ENCODE data around the gene FAM222A. TPM values are rescaled to one million over a fixed set of nuclear protein-coding genes. Genes with fewer than 3 reads are reported as not detected.

Gene FAM222A
- total RNA-seq, 1 experiment from 2014 or later: 12.8 TPM

- no TSS peak for BruUV-seq (replicated peaks)
- in situ Hi-C loops (cut with HindIII; ENCODE audit: low pct_unique_long_range_greater_than_20kb, low sequenced_read_pairs): no loop called here
- intact Hi-C loops (cut with micrococcal nuclease; ENCODE audit: unreplicated experiment): no loop called here
- Histone ChIP-seq H3K27ac (ENCODE audit: low read length) (no peak overlapping the region), H3K9me3 (ENCODE audit: control insufficient read depth, insufficient read depth, low read depth, low read length) (no peaks in the 10 kb centered on the region), H3K36me3 (ENCODE audit: control insufficient read depth, insufficient read depth, low read length) (no peaks in the 10 kb centered on the region), H3K4me1 (ENCODE audit: control insufficient read depth, insufficient read depth, low read length) (peaks cover 13% of the 10 kb centered on the region), H3K4me3 (ENCODE audit: low read depth in 2 of 2, low read length in 2 of 2) (no peak overlapping the region), H3K27me3 (ENCODE audit: control insufficient read depth, insufficient read depth, low read length) (no peaks in the 10 kb centered on the region)
- CTCF ChIA-PET: interaction anchor here (0.7 kb wide), 1 partner anchor 23 kb away, joined by 7 read pairs; no protein-coding TSS in a partner anchor
- DNase-seq (ENCODE audit: low read depth, low spot score) (no peak), ATAC-seq (no peak)
- TF ChIP-seq REST (IDR thresholded peaks at IDR 0.05; ENCODE audit: insufficient read depth in 1 of 2, low read depth in 2 of 2, low read length in 1 of 2) (no peak), POLR2AphosphoS5 (IDR thresholded peaks at IDR 0.05; ENCODE audit: low read depth, low read length) (no peak), TCF7L2 (IDR thresholded peaks at IDR 0.05; ENCODE audit: low read depth, low read length) (no peak), CTCF (IDR thresholded peaks at IDR 0.05) (no peak), SIN3A (IDR thresholded peaks at IDR 0.05; ENCODE audit: borderline replicate concordance, insufficient read depth, low read depth, low read length) (no peak)
- POLR2A ChIA-PET: interaction anchor here (0.7 kb wide), 2 partner anchors 82 to 172 kb away, joined by 7 to 10 read pairs; no protein-coding TSS in a partner anchor
Measured at GRCh38 chr12:109704371-109705098, 9.1 kb upstream of the FAM222A start.

GRCh38 chr12:109705291-109705690, 8.3 kb upstream of the FAM222A start:
- no TSS peak for BruUV-seq (replicated peaks)
- CTCF ChIA-PET: interaction anchor here (0.7 kb wide), 1 partner anchor 24 kb away, joined by 7 read pairs; no protein-coding TSS in a partner anchor
- POLR2A ChIA-PET: interaction anchor here (0.7 kb wide), 2 partner anchors 82 to 171 kb away, joined by 7 to 10 read pairs; no protein-coding TSS in a partner anchor
- Histone ChIP-seq H3K27me3 (ENCODE audit: control insufficient read depth, insufficient read depth, low read length) (no peaks in the 10 kb centered on the region), H3K4me1 (ENCODE audit: control insufficient read depth, insufficient read depth, low read length) (peaks cover 20% of the 10 kb centered on the region), H3K4me3 (ENCODE audit: low read depth in 2 of 2, low read length in 2 of 2) (no peak overlapping the region), H3K36me3 (ENCODE audit: control insufficient read depth, insufficient read depth, low read length) (no peaks in the 10 kb centered on the region), H3K9me3 (ENCODE audit: control insufficient read depth, insufficient read depth, low read depth, low read length) (no peaks in the 10 kb centered on the region), H3K27ac (ENCODE audit: low read length) (no peak overlapping the region)
- ATAC-seq (no peak), DNase-seq (ENCODE audit: low read depth, low spot score) (no peak)
- TF ChIP-seq REST (IDR thresholded peaks at IDR 0.05; ENCODE audit: insufficient read depth in 1 of 2, low read depth in 2 of 2, low read length in 1 of 2): no peak
- no peak for TF ChIP-seq CTCF (IDR thresholded peaks at IDR 0.05)
- TF ChIP-seq SIN3A (IDR thresholded peaks at IDR 0.05; ENCODE audit: borderline replicate concordance, insufficient read depth, low read depth, low read length): no peak
- no peak for TF ChIP-seq TCF7L2 (IDR thresholded peaks at IDR 0.05; ENCODE audit: low read depth, low read length)
- no peak for TF ChIP-seq POLR2AphosphoS5 (IDR thresholded peaks at IDR 0.05; ENCODE audit: low read depth, low read length)
- in situ Hi-C loops (cut with HindIII; ENCODE audit: low pct_unique_long_range_greater_than_20kb, low sequenced_read_pairs): no loop called here
- intact Hi-C loops (cut with micrococcal nuclease; ENCODE audit: unreplicated experiment): no loop called here
